ENCODE results near the gene RTKN.

DNA sequence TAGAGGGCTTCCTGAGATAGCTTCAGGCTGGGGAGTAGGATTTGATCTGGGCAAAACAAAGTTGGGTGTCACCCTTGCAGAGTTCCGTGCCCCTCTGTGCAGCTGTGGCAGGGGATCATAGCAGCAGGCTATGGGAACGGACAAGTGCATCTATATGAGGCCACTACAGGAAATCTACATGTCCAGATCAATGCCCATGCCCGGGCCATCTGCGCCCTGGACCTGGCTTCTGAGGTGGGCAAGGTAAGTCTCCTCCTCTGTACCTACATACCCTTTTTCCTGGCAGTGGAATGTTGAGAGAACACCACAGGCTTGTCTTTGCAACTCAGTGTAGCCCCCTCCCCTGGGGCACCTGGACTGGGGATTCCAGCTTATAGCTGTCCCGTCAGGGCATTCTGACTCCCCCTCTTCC, 16.7 kb downstream of the RTKN start:
- TF ChIP-seq, protein P1, sequence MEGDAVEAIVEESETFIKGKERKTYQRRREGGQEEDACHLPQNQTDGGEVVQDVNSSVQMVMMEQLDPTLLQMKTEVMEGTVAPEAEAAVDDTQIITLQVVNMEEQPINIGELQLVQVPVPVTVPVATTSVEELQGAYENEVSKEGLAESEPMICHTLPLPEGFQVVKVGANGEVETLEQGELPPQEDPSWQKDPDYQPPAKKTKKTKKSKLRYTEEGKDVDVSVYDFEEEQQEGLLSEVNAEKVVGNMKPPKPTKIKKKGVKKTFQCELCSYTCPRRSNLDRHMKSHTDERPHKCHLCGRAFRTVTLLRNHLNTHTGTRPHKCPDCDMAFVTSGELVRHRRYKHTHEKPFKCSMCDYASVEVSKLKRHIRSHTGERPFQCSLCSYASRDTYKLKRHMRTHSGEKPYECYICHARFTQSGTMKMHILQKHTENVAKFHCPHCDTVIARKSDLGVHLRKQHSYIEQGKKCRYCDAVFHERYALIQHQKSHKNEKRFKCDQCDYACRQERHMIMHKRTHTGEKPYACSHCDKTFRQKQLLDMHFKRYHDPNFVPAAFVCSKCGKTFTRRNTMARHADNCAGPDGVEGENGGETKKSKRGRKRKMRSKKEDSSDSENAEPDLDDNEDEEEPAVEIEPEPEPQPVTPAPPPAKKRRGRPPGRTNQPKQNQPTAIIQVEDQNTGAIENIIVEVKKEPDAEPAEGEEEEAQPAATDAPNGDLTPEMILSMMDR (IDR thresholded peaks at IDR 0.05) = no peak
- no peak for TF ChIP-seq POLR2AphosphoS5 (IDR thresholded peaks at IDR 0.05; ENCODE audit: low read depth, low read length)
- no peak for TF ChIP-seq REST (IDR thresholded peaks at IDR 0.05; ENCODE audit: insufficient read depth in 1 of 2, low read depth in 2 of 2, low read length in 1 of 2)
- no peak for TF ChIP-seq TCF7L2 (IDR thresholded peaks at IDR 0.05; ENCODE audit: low read depth, low read length)
- TF ChIP-seq SIN3A (IDR thresholded peaks at IDR 0.05; ENCODE audit: borderline replicate concordance, insufficient read depth, low read depth, low read length) = no peak

Measured in Panc1 (cell line).